PC-3 (cell line): ENCODE results near the gene PPP2CA. TPM values are rescaled to one million over a fixed set of nuclear protein-coding genes. Genes with fewer than 3 reads are reported as not detected.
A peak's percentile ranks its signal among the peaks of the same experiment; 100 is the strongest.

Experiments
- ATAC-seq: fragments of 200-7000 bp; cut with Tn5 transposase; 2 replicates; pipeline ENCODE4 v1.9.1; 2020; ENCODE audit warnings: mild to moderate bottlenecking, moderate library complexity
- Bru-seq: library from RNA; stranded (reverse); fragments of 400-500 nt; gene quantifications from one replicate; lab custom pipeline; 2021; lab: Mats Ljungman, UMichigan
- BruChase-seq, 2 experiments: library from RNA; stranded (reverse); fragments of 400-500 nt; gene quantifications; one replicate each; lab custom pipeline; 2021; lab: Mats Ljungman, UMichigan
- BruUV-seq: library from RNA; stranded (reverse); fragments of 400-500 nt; replicated peaks from 2 replicates; lab custom pipeline; 2021; lab: Mats Ljungman, UMichigan
- CTCF ChIA-PET: fragments of 300-600 bp; sonication (Branson Sonifier 250); formaldehyde crosslinking; loops from one replicate; lab custom pipeline; 2022; ENCODE audit warnings: antibody characterized with exemption; lab: Charles Lee
- POLR2A ChIA-PET: fragments of 300-600 bp; sonication (Branson Sonifier 250); formaldehyde crosslinking; loops from one replicate; lab custom pipeline; 2022; ENCODE audit warnings: antibody characterized with exemption; ENCODE audit not compliant: unreplicated experiment; lab: Charles Lee
- DNase-seq: peaks from one replicate; pipeline ENCODE4 v3.0.0-alpha.2; 2015
- H2AFZ ChIP-seq: fragments of 300-600 bp; sonication (generic); 2 replicates; pipeline ENCODE4 v1.6.0; 2016; ENCODE audit warnings: antibody characterized with exemption, low read length
- H3F3A ChIP-seq: fragments of 300-600 bp; sonication (generic); one replicate; pipeline ENCODE4 v1.6.0; 2017; ENCODE audit warnings: antibody characterized with exemption, low read length, control low read depth, mild to moderate bottlenecking; ENCODE audit not compliant: unreplicated experiment
- H3K27ac ChIP-seq: fragments of 300-600 bp; sonication (generic); 2 replicates; pipeline ENCODE4 v1.5.1; 2016; ENCODE audit warnings: mild to moderate bottlenecking, low read length
- H3K27me3 ChIP-seq: fragments of 300-600 bp; sonication (generic); 2 replicates; pipeline ENCODE4 v1.6.1; 2016; ENCODE audit warnings: low read length, mixed read lengths
- H3K36me3 ChIP-seq: fragments of 300-600 bp; sonication (generic); 2 replicates; pipeline ENCODE4 v1.6.1; 2016; ENCODE audit warnings: low read depth, mixed run types, low read length, mixed read lengths
- H3K4me1 ChIP-seq: fragments of 300-600 bp; sonication (generic); 2 replicates; pipeline ENCODE4 v1.5.1; 2016; ENCODE audit warnings: low read length; ENCODE audit not compliant: insufficient read depth
- H3K4me2 ChIP-seq: fragments of 300-600 bp; sonication (generic); 2 replicates; pipeline ENCODE4 v1.6.0; 2016; ENCODE audit warnings: low read length
- H3K4me3 ChIP-seq: fragments of 300-600 bp; sonication (generic); 2 replicates; pipeline ENCODE4 v1.5.1; 2016; ENCODE audit warnings: mild to moderate bottlenecking, low read length, mixed read lengths
- H3K79me2 ChIP-seq: fragments of 300-600 bp; sonication (generic); 2 replicates; pipeline ENCODE4 v1.6.1; 2017; ENCODE audit warnings: low read length, mixed read lengths
- H3K9ac ChIP-seq: fragments of 300-600 bp; sonication (generic); 2 replicates; pipeline ENCODE4 v1.6.0; 2016; ENCODE audit warnings: mild to moderate bottlenecking, low read length
- H3K9me2 ChIP-seq: fragments of 300-600 bp; sonication (generic); replicated peaks from 2 replicates; pipeline ENCODE4 v1.6.1; 2016; ENCODE audit warnings: mixed run types, low read length, mixed read lengths
- H3K9me3 ChIP-seq: fragments of 300-600 bp; sonication (generic); 2 replicates; pipeline ENCODE4 v1.6.1; 2016; ENCODE audit warnings: low read length, mixed read lengths
- H4K20me1 ChIP-seq: fragments of 300-600 bp; sonication (generic); 2 replicates; pipeline ENCODE4 v1.6.1; 2016; ENCODE audit warnings: low read length, mixed read lengths
- EZH2 ChIP-seq: fragments of 300-600 bp; sonication (generic); IDR thresholded peaks from one replicate; pipeline ENCODE4 v1.6.1; 2017; ENCODE audit warnings: antibody characterized with exemption, mild to moderate bottlenecking, low read length; ENCODE audit not compliant: unreplicated experiment
- EZH2phosphoT487 ChIP-seq: fragments of 300-600 bp; sonication (generic); IDR thresholded peaks from 2 replicates; pipeline ENCODE4 v1.6.1; 2018; ENCODE audit warnings: mild to moderate bottlenecking, antibody characterized with exemption, low read length, borderline replicate concordance
- intact Hi-C: fragments of 100-400 bp; cut with micrococcal nuclease; formaldehyde crosslinking; loops from 2 replicates; pipeline ENCODE4 v1.9.0; 2023
- long read RNA-seq: library from polyadenylated mRNA; unstranded; transcript quantifications from one replicate; pipeline ENCODE4 v2.0.0, GENCODE V29; 2021; ENCODE audit not compliant: unreplicated experiment
- total RNA-seq: library from RNA; depleted of rRNA; stranded (reverse); fragments of >200 nt; gene quantifications from 2 replicates; pipeline ENCODE4 v1.2.3, GENCODE V29; 2014; rRNA removed
- TF ChIP-seq, protein P1 (sequence below): fragments of 300-600 bp; sonication (generic); conservative IDR thresholded peaks from 2 replicates; pipeline ENCODE4 v1.5.1; 2017; ENCODE audit warnings: antibody characterized with exemption, low read depth, mild to moderate bottlenecking, low read length

PPP2CA gene
- total RNA-seq (184 and 292 TPM in 2 replicates), Bru-seq, nascent RNA (percentile 97 among the genes with signal in this experiment), BruChase-seq, experiment 1, labeled RNA remaining after a 6-hour chase (percentile 100 among the genes with signal in this experiment), BruChase-seq, experiment 2, labeled RNA remaining after a 2-hour chase (percentile 99 among the genes with signal in this experiment)
- long read RNA-seq, full-length matches to known transcripts, result 287 of 299 reads
- long read RNA-seq, partial matches to known transcripts, result 2 of 299 reads
- long read RNA-seq, other reads (novel, unspliced or antisense), result 10 of 299 reads

DNA sequence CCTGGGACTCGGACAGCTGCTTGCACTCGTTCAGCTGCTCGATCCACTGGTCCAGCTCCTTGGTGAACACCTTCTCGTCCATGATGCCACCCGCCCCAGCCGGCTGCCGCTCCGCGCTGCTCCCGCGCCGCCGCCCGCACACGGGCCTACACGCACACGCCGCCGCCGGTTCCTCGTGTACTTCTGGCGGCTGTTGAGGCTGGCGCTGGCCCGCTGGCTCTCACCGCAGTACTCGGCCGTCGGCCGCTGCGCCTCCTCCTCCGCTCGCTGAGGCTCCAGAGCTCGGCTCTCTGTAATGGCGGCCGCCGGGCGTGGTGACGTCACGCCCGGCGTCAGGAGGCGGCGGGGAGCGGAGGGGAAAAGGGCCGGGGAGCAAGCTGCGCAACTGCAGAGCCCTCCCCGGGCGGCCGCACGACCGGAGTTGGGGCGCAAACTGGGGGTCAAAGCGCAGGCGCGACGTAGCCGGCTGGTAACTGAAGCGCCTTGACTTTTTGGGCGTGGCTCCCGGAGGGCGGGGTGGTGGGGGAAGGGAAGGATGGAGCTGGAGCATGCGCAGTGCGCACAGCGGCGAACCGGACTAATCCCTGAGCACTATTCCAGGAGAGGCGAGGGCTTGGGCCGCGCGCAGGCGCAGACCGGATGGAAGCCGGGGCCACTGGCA is at the start of gene PPP2CA:
TSS of gene PPP2CA (minus strand) at position 294 of the 661 bp plus-strand sequence. CDS start at position 82, 212 bp downstream.
- BruUV-seq, result no TSS peak

DNA sequence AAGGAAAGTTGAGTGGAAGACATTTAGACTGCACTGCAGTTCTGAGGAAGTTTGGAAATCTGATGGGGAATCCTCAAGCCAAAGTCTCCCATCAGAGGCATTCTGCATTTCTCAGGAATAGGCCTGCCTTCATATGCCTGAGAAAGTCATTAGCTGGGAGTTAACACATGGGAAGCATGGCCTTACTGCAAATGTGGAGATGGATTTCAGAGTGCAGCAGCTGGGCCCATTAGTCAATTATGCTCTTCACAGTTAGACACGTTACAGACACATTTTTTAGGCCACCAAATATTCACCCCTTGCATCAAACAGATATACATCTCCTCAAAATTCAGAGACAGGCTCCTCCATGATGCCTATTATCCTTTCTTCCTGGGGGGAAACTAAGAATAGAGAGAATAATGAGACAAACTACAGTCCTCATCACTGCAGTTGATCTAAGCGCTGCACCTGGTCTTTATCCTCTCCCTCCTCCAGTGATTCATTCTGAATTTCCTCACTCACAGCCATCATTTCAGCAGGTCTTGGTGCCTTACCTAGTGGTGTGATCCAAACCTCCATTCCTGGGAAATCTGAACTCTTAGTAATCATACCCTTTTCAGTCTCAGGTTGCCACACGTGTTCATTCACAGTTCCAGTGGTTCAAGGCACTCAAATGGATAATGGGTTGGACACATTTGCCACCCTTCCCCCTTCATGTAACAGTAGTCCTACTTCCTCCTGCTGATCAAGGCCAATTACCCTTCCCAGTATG is 47.9 kb upstream of the PPP2CA start:
- H3K4me2 ChIP-seq, result no peak overlapping the region
- ChIA-PET POLR2A (no interaction called here), CTCF (no interaction called here)
- no TSS peak for BruUV-seq
- no peak overlapping the region for H3K9ac ChIP-seq
- DNase-seq (no peak), ATAC-seq (no peak)
- H3K4me3 ChIP-seq, result no peak overlapping the region
- H3K27ac ChIP-seq, result no peak overlapping the region
- TF ChIP-seq EZH2phosphoT487 (no peak), EZH2 (no peak)
- TF ChIP-seq, protein P1, sequence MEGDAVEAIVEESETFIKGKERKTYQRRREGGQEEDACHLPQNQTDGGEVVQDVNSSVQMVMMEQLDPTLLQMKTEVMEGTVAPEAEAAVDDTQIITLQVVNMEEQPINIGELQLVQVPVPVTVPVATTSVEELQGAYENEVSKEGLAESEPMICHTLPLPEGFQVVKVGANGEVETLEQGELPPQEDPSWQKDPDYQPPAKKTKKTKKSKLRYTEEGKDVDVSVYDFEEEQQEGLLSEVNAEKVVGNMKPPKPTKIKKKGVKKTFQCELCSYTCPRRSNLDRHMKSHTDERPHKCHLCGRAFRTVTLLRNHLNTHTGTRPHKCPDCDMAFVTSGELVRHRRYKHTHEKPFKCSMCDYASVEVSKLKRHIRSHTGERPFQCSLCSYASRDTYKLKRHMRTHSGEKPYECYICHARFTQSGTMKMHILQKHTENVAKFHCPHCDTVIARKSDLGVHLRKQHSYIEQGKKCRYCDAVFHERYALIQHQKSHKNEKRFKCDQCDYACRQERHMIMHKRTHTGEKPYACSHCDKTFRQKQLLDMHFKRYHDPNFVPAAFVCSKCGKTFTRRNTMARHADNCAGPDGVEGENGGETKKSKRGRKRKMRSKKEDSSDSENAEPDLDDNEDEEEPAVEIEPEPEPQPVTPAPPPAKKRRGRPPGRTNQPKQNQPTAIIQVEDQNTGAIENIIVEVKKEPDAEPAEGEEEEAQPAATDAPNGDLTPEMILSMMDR, result no peak
- H2AFZ ChIP-seq, result no peak overlapping the region
- intact Hi-C loops, result no loop called here
- H3K27me3 ChIP-seq, result no peaks in the 10 kb centered on the region
- no peaks in the 10 kb centered on the region for H3K9me3 ChIP-seq
- no peaks in the 10 kb centered on the region for H3F3A ChIP-seq
- 0 out of 2 replicates have a peak, but pooled peaks cover under 1% of the 10 kb centered on the region for H3K4me1 ChIP-seq
- no peaks in the 10 kb centered on the region for H3K9me2 ChIP-seq
- no peaks in the 10 kb centered on the region for H3K36me3 ChIP-seq
- no peaks in the 10 kb centered on the region for H4K20me1 ChIP-seq
- no peaks in the 10 kb centered on the region for H3K79me2 ChIP-seq

More for the DNA sequence above, at the start of gene PPP2CA:
- H3K9me2 ChIP-seq, result no peaks in the 10 kb centered on the region
- ATAC-seq (peak; percentile 86), DNase-seq (peak; percentile 95)
- peak within 1 kb of the TSS; percentile 96 for H3K27ac ChIP-seq
- POLR2A ChIA-PET, result interaction anchor here (0.5 to 2.4 kb wide), 10 partner anchors 10 to 1192 kb away, joined by 3 to 16 read pairs (median 5); no protein-coding TSS in a partner anchor
- no peaks in the 10 kb centered on the region for H3F3A ChIP-seq
- H3K4me3 ChIP-seq, result peak within 1 kb of the TSS; percentile 100
- 0 out of 2 replicates have a peak, but pooled peaks cover 9% of the 10 kb centered on the region for H3K36me3 ChIP-seq
- H3K4me1 ChIP-seq, result peaks cover 22% of the 10 kb centered on the region
- H2AFZ ChIP-seq, result peak within 1 kb of the TSS; percentile 93
- intact Hi-C loops, result loop anchor here (1.0 to 2.0 kb wide), 4 partner anchors 19 to 63 kb away; partner anchors contain the start of gene SKP1
- peak within 1 kb of the TSS; percentile 100 for H3K9ac ChIP-seq
- H3K27me3 ChIP-seq, result no peaks in the 10 kb centered on the region
- TF ChIP-seq EZH2phosphoT487 (no peak), EZH2 (no peak)
- TF ChIP-seq, protein P1, result no peak
- CTCF ChIA-PET, result interaction anchor here (0.6 kb wide), 2 partner anchors 19 to 279 kb away, joined by 3 read pairs; no protein-coding TSS in a partner anchor
- peaks cover 40% of the 10 kb centered on the region for H4K20me1 ChIP-seq
- peaks cover 65% of the 10 kb centered on the region for H3K79me2 ChIP-seq
- no peaks in the 10 kb centered on the region for H3K9me3 ChIP-seq
- H3K4me2 ChIP-seq, result peak within 1 kb of the TSS; percentile 87
